Thyroid gland (tissue), 4 donors: ENCODE results near the gene DCUN1D2.

Source experiments
- CTCF ChIP-seq, 6 experiments: fragments of 200-600 bp in 3 of 6; fragments of 450-650 bp in 3 of 6; sonication (generic) in 3 of 6; IDR thresholded peaks; one replicate each; pipeline ENCODE4 v1.5.1; 2016 to 2019; ENCODE audit warnings: antibody characterized with exemption in 6 of 6, mild to moderate bottlenecking in 2 of 6, inconsistent platforms in 1 of 6, moderate library complexity in 1 of 6
- POLR2A ChIP-seq, 2 donors: fragments of 450-650 bp; IDR thresholded peaks; one replicate each; pipeline ENCODE4 v1.6.1; 2017; ENCODE audit warnings: antibody characterized with exemption in 2 of 2, mild to moderate bottlenecking in 2 of 2, moderate library complexity in 1 of 2

- TF ChIP-seq CTCF (IDR thresholded peaks at IDR 0.05) (no peak), POLR2A (IDR thresholded peaks at IDR 0.05) (no peak)
Observed at GRCh38 chr13:113415825-113416224, 74.7 kb downstream of the DCUN1D2 start.
